Stimulated activated naive CD8-positive, alpha-beta T cell treated with anti-CD3 and anti-CD28 coated beads, Interleukin-15, Interleukin-2, amounts not matched to agents 100 U/mL and 50 U/mL, for 24 hours (primary cell): ENCODE data around the gene SCRN2.

Source experiments
- ATAC-seq: fragments of 150-1000 bp; cut with Tn5 transposase; one replicate; pipeline ENCODE4 v1.10.0; 2021
- DNase-seq: peaks from one replicate; pipeline ENCODE4 v3.0.0; 2021

SCRN2 gene

GRCh38 chr17:47872019-47872650, 31.1 kb upstream of the SCRN2 start:
- ATAC-seq, result no peak
- no peak for DNase-seq

DNA sequence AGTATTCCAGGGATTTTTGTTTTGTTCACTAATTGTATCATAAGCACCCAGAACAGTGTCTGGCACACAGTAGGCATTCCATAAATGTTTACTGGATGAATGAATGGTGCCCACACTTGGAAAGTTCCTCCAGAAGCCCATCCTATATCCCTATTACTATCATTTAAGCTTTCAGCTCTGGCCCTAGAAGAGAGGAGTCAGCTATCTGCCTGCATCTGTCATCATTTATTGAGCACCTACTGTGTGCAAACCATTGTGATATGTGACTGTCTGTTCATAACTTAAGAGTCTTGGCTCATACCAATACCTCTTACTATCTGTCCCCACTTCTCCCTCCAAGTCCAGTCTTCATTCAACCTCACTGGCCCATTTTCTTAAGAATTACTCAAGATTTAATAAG, 30.0 kb upstream of the SCRN2 start:
- DNase-seq (no peak), ATAC-seq (no peak)

DNA sequence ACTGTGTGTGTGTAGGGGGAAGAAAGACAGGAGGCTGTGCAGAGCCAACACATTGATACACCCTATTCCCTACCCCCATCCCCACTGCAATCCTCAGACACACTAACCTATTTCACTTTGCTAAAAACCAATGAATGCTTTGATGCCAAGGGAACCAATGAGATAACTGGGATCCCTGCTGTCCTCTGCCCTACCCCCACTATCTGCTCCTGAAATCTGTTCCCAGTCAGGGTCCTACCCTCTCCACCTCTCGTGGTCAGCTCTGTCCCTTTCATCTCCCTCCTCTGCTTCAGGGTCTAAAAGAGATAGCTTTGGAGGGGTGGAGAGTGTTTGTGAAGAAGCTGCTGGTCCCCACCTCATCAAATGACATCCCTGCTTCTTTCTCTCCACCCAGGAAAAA, 29.0 kb upstream of the SCRN2 start:
- ATAC-seq (no peak), DNase-seq (no peak)

DNA sequence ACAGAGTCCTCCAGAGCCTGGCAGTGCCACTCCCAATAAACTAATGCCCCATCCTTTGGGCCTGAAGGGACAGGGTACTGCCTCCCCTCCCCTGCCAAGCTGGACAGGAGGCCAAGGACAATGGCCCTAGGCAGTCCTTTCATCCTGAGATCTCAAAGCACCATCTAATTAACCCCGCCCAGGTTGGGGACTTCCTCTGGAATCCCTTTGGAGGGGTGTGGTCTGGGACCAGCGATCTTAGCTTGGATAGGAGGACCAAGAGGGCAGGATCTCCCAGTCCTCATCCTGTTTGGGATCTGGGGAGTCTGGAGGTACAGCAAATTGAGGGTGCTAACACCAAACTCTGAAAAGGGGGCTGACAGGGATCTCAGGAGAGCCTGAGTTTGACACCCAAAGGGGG, 28.0 kb upstream of the SCRN2 start:
- ATAC-seq (no peak), DNase-seq (no peak)

DNA sequence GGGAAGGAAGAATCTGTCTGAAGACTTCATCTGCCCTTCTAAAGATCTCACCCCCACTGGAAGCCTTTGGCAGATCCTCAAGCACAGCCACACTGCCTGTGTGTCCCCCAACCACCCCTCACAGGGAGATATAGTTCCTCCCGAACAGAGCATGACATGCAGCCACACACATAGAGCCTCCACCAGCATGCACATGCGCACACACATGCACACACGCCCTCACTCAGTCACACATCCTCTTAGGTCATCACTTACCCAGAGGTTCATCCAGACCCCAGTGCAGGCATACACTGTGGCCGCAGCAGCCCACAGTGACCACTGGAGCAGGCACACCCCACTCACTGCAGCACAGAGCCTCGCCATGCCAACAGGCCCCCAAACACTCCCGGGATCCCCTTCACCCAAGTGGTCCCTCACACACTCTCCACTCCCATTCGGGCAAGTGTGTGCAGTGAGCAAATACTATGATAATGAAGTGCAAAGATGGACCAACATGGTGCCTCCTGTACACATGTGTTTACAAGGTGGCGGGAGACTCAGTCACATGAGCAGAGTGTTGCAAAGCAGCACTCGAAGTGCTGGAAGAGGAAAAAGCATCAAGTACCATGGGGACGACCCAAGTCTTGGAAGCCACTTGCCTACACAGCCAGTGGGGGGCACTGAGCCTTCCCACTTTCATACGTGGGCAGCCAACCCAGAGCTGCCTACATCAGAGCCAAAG, 26.9 kb upstream of the SCRN2 start:
- DNase-seq (no peak), ATAC-seq (no peak)

DNA sequence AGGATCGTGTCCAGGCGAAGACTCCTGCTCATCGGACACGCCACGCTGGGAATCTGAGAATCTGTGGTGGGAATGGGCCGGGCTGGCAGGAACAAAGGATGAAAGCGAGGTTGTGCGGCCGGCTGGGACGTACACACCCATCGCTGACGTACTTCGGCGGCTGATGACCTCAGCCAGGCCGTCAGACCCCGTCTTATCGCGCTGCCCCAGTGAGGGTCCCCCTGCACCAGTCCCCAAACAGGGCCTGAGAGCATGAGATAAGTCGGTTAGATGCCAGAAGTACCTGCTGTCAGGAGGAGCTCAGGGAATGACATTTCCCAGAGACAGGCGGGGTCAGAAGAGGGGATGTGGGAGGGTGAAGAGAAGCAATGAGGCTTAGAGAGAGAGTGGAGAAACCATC, 25.9 kb upstream of the SCRN2 start:
- ATAC-seq, result no peak
- no peak for DNase-seq

DNA sequence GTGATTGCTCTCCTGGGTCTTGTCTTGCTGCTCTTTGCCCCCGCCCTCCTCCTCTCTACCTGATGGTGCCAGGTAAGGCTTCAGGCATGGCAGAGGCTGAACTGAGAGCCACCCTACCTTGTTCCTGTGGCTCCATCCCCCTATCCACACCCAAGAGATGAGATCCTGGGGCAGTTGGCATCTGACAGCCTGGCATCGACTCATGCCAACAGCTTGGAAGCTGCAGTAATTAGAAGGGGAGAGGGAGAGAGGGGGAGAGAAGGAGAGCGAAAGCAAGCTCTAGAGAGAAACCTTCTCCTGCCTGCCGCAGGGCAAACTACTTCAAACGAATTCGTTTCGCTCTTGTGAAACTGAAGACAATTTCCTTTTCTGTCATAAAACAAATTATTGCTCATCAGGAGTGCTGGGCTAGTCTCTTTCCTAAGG, 23.7 kb upstream of the SCRN2 start:
- ATAC-seq (peak; percentile 24), DNase-seq (no peak)

DNA sequence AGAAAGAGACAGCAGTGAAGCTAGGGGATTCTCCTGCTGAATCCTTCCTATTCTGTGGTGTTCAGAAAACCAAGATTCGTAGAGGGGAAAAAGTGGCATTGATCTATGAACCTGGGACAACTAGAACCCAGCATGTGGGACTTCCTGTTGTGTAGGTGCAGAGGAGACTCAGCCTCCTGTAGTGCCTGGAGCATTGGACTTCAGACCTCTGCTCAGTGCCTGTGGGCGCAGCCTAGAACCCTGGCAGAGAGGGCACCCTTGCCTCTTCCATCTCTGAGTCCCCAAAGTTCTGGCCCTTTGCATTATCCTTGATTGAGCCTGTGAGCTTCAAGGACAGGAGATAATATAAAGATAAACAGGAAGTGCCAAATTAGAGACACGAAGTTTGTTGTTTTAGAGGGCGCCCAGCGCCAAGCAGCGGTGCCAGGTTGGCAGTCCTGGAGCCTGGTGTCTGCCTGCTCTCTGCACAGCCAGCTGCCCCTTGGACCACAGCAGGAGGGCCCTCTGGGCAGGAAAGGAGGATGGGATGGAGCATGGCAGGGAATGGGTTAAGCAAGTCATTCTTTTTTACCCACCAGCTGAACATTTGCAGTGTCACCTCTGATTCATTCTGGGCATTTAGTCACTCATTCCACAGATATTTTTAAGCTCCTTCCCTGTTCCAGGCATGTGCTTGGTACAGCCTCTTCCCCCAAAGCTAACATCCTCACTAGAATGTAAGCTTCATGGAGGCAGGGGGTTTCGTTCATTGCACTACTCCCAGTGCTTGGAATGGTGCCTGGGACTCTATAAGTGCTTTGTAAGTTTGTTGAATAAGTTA, 21.8 kb upstream of the SCRN2 start:
- DNase-seq, result no peak
- ATAC-seq, result no peak

DNA sequence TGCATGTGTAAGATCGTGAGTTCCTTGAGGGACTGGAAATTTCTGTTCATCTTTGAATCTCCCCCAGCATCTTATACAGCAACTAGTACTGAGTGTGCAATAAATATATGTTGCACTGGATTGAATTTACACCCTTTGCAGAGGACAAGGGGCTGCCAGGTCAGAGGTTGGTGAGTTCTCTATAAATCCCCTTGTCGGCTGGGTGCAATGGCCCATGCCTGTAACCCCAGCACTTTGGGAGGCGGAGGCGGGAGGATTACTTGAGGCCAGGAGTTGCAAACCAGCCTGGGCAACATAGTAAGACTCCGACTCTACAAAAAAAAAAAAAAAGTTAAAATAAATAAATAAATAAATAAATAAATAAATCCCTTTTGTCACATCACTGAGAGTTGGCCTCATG, 19.3 kb upstream of the SCRN2 start:
- ATAC-seq, result no peak
- no peak for DNase-seq

DNA sequence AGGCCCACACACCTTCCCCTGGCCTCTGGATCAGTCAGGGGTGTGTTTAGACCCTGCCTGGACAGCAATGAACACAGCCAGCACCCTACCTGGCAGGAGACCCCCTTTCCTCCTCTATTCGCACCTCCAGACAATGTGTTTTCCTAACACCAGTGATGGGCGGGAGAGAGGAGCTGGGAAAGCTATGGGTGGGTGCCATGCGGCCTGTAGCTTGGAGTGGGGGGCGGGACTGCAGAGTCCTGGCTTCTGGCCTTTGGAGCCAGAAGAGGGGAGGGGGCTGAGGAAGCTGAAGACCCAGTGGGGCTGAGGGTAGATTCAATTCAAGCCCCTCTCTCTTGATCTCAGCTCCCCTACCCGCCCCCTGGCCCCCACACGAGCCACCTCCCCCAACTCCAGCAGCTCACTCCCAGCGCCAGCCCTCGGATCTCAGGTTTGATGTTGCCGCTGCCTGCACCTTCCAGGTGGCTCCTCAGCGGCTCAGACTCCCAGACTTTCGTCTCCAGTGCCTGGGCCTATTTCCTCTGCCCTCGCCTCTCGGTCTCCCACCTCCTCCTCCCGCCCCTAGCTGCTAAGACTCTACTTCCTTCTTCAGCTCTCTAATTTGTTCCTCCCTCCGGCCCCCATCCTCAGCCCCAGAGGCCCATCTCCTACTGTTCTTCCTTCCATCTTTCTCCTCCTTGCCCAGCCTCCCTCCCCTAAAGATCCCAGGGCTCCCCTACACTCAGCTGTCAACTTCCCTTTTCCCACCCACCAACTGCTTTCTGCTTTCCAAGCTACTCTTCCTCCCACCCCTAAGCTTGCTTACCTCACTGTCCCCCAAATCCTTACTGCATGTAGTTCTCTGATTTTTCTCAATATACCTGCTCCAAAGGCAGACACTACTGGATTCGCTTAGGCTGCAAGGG, 16.7 kb upstream of the SCRN2 start:
- no peak for ATAC-seq

DNA sequence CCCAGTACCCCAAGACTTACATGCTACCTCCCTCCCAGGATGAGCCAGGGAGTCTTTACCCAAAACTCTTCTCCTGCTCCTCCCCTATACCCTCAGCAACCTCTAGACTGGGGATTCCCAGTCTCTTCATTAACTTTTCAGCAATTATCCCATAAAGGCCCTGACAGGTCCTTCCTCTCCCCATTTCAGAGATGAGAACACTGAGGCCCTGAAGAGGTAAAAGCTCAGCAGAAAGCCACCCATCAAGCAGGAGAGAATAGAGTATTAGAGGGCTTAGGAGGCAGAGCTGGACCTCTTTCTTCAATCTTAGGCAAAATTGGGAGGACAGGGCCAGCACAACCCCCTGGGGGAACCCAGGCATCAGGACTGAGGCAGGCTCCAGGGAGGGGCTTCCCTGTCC, 15.8 kb upstream of the SCRN2 start:
- ATAC-seq (no peak), DNase-seq (no peak)

More for the DNA sequence above, 16.7 kb upstream of the SCRN2 start:
- no peak for DNase-seq

DNA sequence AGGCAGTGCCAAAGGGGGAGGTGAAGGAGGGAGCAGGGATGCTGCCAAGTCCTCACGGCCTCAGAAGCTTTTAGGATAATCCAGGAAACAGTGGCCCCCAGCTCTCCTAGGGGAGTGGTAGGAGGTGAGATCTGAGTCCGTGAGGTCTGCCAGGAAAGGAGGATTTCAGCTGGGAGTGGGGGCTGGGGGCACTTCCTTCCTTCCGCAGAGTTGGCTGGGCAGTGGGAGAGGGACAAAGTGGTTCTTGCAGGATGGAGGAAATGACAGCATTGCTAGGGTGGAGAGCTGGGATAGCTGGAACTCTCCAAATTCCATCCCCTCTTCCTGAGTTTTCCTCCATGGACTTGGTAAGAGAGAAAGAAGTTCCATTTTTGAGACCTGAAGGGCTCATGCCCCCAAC, 14.7 kb upstream of the SCRN2 start:
- no peak for DNase-seq
- ATAC-seq, result no peak

- ATAC-seq (no peak), DNase-seq (no peak)
These were observed 12.5 kb upstream of the SCRN2 start for GRCh38 chr17:47853616-47854015.

DNA sequence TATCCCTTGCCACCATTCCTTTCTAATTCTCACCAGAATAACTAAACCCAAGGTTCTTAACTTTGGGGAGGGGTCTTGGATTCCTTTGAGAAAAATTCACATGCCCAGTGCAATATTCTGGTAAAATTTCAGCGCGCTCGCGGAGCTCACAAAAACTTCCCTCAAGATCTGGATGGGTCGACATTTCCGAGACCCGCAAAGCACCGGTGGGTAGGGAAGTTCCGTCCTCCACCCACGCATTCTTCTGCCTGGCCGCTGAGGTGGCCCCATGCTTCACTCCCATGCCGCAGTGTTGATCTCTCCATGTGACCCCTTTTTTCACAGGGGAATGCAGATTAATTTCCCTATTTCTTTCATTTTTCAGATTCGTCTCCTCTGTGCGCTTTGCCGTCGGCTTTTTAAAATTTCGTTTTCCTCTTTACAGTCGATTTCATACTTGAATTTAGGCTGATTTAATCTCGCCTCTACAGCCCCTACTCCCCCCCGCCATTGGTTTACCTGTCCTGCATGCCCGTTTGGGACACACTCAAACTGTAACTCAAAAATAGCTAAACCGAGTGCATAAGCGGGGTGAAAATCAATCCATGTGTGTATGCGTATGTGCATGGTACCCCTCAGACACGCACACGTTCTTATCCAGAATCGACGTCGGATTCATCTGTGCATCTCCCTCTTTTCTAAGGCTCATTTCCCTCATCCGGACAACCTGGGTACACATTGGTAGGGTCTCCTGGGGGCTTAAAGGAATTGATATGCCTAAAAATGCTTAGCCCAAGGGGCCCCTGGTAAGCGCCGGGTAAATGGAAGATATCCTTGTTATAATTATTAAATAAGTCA, 11.3 kb upstream of the SCRN2 start:
- DNase-seq (no peak), ATAC-seq (no peak)

DNA sequence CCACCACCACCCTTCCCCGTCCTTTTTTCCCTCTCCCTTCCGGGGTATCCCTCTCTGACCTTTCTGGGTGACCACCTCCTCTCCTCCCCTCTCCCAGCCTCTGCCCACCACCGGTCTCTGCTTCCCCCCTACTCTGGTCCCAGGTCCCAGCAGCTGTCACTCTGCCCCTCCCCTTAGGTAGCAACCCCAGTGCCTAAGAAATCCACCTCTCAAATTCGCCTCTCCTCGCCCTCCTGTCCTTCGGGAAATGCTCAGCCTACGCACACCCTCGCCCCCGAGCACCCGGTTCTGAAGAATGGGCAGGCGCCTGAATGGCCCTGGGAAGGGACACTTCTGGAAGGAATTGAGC, 10.7 kb upstream of the SCRN2 start:
- DNase-seq (no peak), ATAC-seq (no peak)

DNA sequence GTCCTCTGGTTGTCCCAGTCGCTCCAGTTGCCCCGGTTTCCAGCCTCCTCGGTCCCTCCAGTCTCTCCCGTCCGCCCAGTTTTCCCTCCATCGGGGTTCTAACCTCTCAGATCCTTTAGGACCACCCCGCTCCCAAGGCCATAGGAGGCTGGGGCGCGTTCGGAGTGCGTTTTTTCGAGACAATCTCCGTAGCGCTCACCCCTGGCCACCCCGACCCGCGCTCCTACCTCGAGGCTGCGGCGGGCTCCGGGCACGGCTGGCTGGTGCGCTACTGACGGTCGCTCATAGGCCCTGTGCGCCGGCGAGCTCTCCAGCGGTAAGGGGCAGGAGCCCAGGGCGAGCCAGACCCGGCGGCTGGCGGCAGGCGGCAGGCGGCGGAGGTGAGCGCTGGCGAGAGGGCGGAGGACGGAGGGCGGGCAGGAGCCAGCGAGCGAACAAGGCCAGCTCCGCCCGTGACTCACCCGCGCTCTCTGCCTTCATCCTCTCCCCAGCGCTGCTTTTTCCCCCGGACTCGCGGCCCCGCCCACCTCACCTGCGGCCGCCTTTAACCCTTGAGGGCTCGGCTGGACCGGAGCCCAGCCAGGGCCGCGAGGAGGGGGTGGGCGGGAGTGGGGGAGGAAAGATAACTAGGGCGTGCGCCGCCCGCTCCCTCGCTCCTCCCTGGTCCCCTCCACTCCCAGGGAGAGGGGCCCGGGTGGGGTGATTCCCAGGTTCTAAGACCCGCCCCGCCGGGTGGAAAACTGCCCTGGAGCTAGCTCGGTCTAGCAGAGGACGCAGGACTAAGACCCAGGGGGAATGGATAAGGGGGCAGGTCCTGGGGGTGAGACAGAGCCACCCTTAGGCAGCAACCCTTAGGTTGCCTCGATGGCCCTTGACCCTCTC, 9.9 kb upstream of the SCRN2 start, which contains the start of gene SP6:
Gene SP6 (minus strand): TSS at position 472 of the 882 bp plus-strand sequence. CDS start 2,734 bp downstream, outside the sequence.
- DNase-seq (peak; percentile 77), ATAC-seq (peak; percentile 89)

DNA sequence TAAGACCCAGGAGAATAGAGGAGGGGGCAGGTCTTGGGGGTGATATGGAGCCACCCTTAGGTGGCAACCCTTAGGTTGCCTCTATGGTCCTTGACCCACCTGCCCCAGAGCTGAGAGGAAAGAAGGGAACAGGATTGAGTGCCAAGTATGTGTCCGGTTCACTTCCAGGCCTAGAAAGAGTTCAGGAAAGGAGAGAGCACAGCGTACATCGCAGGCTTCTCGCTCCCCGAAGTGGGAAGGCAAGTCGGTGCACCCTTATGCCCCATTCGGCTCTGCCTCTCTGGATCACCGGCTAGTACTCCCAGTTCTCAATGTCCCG, 9.3 kb upstream of the SCRN2 start:
- ATAC-seq (no peak), DNase-seq (no peak)

- ATAC-seq (no peak), DNase-seq (no peak)
These were observed 7.1 kb upstream of the SCRN2 start for GRCh38 chr17:47848198-47848513.

DNA sequence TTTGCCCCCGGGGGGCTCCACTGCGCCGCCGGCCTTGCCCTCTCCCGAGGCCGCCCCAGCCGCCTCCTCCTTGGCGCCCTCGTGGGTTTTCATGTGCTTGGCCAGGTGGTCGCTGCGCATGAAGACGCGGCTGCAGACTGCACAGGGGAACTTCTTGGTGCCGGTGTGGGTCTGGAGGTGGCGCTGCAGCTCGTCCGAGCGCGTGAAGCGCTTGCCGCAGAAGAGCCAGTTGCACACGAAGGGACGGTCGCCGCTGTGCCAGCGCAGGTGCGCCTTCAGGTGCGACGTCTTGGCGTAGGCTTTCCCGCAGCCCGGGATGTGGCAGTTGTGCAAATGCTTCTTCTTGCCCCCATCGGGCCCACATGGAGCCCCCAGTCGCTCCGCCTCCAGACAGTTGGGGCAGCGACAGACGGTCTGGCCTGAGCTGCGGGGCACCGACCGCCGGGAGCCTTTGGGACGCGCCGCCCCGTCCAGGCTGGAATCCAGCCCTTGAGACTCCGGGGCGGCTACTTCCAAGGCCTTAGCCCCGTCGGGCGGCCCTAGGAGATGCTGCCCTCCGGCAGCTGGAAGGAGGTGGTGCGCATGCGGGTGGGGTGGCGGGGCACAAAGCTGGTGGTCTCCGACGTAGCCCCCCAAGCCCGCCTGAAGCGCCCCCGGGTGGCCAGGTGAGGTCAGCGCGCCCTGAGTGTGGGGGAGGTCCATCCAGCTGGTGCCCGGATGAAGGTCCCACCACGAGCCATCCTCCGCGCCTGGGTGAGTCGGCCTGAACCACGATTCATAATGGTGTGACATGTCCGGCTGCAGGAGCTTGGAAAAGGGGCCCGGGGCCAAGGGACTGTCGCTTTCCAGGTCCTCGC, 6.5 kb upstream of the SCRN2 start:
- ATAC-seq (no peak), DNase-seq (peak; percentile 27)
